K562 treated with DMSO at 1 percent for 48 hours (cell line): ENCODE measurements around the gene ASB4. TPM values are rescaled to one million over a fixed set of nuclear protein-coding genes. Genes with fewer than 3 reads are reported as not detected.

Experiments used
- total RNA-seq: library from RNA; unstranded; fragments of 300-600 nt; gene quantifications from 2 replicates; pipeline ENCODE4 v1.2.3, GENCODE V29; 2022; ENCODE audit warnings: low replicate concordance; ENCODE audit errors: extremely low read depth

The ASB4 gene, protein sequence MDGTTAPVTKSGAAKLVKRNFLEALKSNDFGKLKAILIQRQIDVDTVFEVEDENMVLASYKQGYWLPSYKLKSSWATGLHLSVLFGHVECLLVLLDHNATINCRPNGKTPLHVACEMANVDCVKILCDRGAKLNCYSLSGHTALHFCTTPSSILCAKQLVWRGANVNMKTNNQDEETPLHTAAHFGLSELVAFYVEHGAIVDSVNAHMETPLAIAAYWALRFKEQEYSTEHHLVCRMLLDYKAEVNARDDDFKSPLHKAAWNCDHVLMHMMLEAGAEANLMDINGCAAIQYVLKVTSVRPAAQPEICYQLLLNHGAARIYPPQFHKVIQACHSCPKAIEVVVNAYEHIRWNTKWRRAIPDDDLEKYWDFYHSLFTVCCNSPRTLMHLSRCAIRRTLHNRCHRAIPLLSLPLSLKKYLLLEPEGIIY
- total RNA-seq, result not detected in 2 replicates

DNA sequence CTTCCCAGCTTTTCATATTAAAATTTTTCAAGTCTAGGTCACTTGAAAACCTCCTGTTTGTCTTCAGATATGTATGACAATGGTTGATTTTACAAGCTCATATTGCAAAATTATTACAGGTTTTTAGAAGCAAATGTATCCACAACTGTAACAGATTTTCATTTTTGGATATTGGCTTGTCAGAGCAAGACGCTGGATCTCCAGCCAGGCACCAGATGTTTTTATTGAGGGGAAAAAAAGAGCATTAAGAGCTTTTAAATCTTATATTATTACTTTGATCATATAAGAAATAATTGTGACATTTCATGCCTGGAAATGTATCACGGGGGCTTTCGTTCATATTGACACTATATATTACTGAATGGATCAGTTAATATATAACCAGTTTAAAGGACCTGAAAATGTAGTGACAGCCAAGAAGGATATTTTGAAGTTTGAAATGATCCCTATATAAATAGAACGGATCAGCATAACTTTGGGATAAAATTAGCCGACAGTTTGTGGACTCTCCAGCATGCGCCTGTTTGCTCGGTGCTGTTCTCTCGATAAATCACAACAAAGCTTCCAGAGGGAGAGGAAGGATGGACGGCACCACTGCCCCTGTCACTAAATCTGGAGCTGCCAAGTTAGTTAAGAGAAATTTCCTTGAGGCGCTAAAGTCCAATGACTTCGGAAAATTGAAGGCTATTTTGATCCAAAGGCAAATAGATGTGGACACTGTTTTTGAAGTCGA, at the start of gene ASB4:
Gene ASB4 (plus strand): TSS at position 553 of the 733 bp plus-strand sequence. CDS start 29 bp downstream, at position 582.

Other genes starting within 250 kb of the ASB4 start
- gene PON1, start 161.4 kb upstream of the ASB4 start, total RNA-seq, result not detected in 2 replicates
- gene PON3, start 89.6 kb upstream of the ASB4 start, total RNA-seq, result not detected in 2 replicates
- not detected in 2 replicates for gene PON2, start 50.9 kb upstream of the ASB4 start, total RNA-seq
- not detected in 2 replicates for gene PDK4, start 110.6 kb downstream of the ASB4 start, total RNA-seq